Lower lobe of right lung (tissue), 2 donors: ENCODE measurements around the gene UBE2H. TPM values are rescaled to one million over a fixed set of nuclear protein-coding genes. Genes with fewer than 3 reads are reported as not detected.

Source experiments
- ATAC-seq, 2 donors: fragments of 200-7000 bp; cut with Tn5 transposase; one replicate each; pipeline ENCODE4 v1.9.1; 2020 to 2022; ENCODE audit warnings: mild to moderate bottlenecking in 2 of 2, moderate library complexity in 2 of 2
- DNase-seq: peaks from one replicate; pipeline ENCODE4 v3.0.0-alpha.2; 2020
- H3K27ac ChIP-seq: fragments of 200-600 bp; one replicate; pipeline ENCODE4 v1.8.0; 2022
- H3K27me3 ChIP-seq: fragments of 200-600 bp; one replicate; pipeline ENCODE4 v1.8.0; 2022; ENCODE audit warnings: low read depth
- H3K36me3 ChIP-seq: fragments of 200-600 bp; one replicate; pipeline ENCODE4 v1.8.0; 2022; ENCODE audit warnings: mild to moderate bottlenecking
- H3K4me1 ChIP-seq: fragments of 200-600 bp; one replicate; pipeline ENCODE4 v1.8.0; 2022
- H3K4me3 ChIP-seq: fragments of 200-600 bp; one replicate; pipeline ENCODE4 v1.8.0; 2022; ENCODE audit warnings: mild to moderate bottlenecking
- H3K9me3 ChIP-seq: fragments of 200-600 bp; one replicate; pipeline ENCODE4 v1.8.0; 2022
- intact Hi-C: fragments of 100-400 bp; cut with DNase I; formaldehyde crosslinking; loops from one replicate; pipeline ENCODE4 v1.11.0; 2022
- total RNA-seq: library from RNA; stranded (reverse); fragmentation: NEBNext Ultra II Directional; extraction: Animal tissue kit (Norgen Biotek cat#: 25700); gene quantifications from one replicate; pipeline ENCODE4 v1.2.1, GENCODE V29; 2021
- TF ChIP-seq, protein P1 (sequence below): fragments of 200-600 bp; IDR thresholded peaks from one replicate; pipeline ENCODE4 v1.8.0; 2022; ENCODE audit warnings: antibody characterized with exemption, mild to moderate bottlenecking
- donor health status: DM: no; HTN: yes; CAD: no; lungs with severe emphysema.

Gene UBE2H
- total RNA-seq, 1 donor from 2014 or later, result 76.7 TPM

DNA sequence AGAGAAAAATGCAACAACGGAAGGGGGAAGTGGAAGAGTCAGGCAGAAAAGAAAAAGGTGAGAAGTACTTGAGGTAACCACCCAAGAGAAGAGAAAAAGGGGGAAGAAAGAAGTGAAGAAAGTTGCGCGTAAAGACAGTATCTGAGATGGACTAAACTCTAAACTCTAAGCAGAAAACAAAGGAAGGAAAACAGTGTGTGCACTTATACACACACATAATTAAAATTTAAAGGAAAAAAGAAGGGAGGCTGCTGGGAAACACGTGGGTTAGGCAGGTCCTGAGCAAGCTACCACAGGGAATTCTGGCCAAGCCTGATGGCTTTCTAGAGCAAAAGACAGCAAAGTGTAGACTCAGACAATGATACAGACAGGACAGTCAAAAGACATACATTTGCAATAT is 78.0 kb downstream of the UBE2H start:
- H3K27ac ChIP-seq, result no peak overlapping the region
- TF ChIP-seq, protein P1, sequence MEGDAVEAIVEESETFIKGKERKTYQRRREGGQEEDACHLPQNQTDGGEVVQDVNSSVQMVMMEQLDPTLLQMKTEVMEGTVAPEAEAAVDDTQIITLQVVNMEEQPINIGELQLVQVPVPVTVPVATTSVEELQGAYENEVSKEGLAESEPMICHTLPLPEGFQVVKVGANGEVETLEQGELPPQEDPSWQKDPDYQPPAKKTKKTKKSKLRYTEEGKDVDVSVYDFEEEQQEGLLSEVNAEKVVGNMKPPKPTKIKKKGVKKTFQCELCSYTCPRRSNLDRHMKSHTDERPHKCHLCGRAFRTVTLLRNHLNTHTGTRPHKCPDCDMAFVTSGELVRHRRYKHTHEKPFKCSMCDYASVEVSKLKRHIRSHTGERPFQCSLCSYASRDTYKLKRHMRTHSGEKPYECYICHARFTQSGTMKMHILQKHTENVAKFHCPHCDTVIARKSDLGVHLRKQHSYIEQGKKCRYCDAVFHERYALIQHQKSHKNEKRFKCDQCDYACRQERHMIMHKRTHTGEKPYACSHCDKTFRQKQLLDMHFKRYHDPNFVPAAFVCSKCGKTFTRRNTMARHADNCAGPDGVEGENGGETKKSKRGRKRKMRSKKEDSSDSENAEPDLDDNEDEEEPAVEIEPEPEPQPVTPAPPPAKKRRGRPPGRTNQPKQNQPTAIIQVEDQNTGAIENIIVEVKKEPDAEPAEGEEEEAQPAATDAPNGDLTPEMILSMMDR, result no peak
- ATAC-seq, result no peak
- peaks cover 18% of the 10 kb centered on the region for H3K36me3 ChIP-seq
- DNase-seq, result no peak
- H3K4me3 ChIP-seq, result no peak overlapping the region
- peaks cover 23% of the 10 kb centered on the region for H3K4me1 ChIP-seq
- intact Hi-C loops, result no loop called here
- H3K27me3 ChIP-seq, result no peaks in the 10 kb centered on the region
- H3K9me3 ChIP-seq, result no peaks in the 10 kb centered on the region

DNA sequence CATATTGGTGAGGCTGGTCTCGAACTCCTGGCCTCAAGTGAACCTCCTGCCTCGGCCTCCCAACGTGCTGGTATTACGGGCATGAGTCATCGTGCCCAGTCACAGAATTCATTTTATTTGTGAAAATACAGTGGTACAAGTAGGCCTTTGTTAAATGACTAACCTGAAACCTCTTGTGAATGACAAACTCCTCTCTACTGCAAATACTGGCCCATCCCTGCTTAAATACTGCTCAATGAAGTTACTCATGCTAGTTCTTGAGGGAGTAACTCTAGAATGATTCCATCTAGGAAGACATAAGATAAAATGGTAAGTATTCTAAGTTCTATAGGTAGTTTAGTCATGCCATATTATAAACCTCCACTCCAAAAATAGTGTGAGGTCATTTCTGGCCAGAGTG is 80.7 kb downstream of the UBE2H start:
- TF ChIP-seq, protein P1, result no peak
- ATAC-seq (no peak), DNase-seq (no peak)
- H3K36me3 ChIP-seq, result peaks cover 6% of the 10 kb centered on the region
- no peak overlapping the region for H3K4me3 ChIP-seq
- no peaks in the 10 kb centered on the region for H3K27me3 ChIP-seq
- intact Hi-C loops, result no loop called here
- no peak overlapping the region for H3K27ac ChIP-seq
- H3K9me3 ChIP-seq, result no peaks in the 10 kb centered on the region
- H3K4me1 ChIP-seq, result peaks cover 10% of the 10 kb centered on the region

DNA sequence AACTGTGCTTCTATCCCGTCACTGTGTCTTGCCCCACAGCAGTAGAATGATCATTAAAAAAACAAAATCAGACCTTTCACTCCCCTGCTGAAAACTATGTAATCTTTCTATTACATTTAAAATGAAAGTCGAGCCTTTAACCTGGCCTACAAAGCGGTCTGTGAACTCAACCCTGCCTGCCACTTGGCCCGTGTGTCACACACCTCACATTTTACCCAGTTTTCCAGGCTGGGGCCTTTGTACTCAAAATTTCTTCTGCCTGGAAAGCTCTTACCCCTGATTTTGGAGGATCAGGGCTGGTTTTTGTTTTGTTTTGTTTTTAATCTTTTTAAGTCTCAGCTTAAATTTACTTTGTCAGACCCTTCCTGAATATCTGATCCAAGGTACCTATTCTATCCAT is 82.1 kb downstream of the UBE2H start:
- Histone ChIP-seq H3K9me3 (no peaks in the 10 kb centered on the region), H3K36me3 (peaks cover 6% of the 10 kb centered on the region), H3K27ac (no peak overlapping the region), H3K4me3 (no peak overlapping the region), H3K27me3 (no peaks in the 10 kb centered on the region), H3K4me1 (peaks cover 10% of the 10 kb centered on the region)
- intact Hi-C loops, result no loop called here
- DNase-seq (no peak), ATAC-seq (no peak)
- TF ChIP-seq, protein P1, result no peak

DNA sequence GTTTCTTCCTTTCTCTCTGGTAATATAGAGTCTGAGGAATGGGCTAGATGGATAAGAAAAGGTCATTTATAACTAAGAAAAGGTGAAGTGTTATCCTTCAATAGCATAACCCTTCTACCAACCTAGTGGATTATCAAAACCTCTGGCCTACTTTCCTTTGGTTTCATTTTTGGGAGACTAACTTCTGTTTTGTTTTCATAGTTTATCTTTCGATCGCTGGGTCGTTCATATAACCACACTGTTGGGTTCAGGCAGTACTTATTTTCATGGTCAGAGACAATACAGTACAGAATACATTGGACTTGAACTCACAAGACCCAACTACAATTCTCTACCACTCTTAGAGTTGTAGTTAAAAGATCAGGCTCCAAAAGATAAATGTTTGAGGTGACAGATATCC is 86.5 kb downstream of the UBE2H start:
- no peak for ATAC-seq
- DNase-seq, result no peak
- TF ChIP-seq, protein P1, result no peak
- Histone ChIP-seq H3K27me3 (no peaks in the 10 kb centered on the region), H3K27ac (no peak overlapping the region), H3K36me3 (no peaks in the 10 kb centered on the region), H3K9me3 (no peaks in the 10 kb centered on the region), H3K4me1 (peaks cover 53% of the 10 kb centered on the region), H3K4me3 (no peak overlapping the region)
- intact Hi-C loops, result no loop called here

DNA sequence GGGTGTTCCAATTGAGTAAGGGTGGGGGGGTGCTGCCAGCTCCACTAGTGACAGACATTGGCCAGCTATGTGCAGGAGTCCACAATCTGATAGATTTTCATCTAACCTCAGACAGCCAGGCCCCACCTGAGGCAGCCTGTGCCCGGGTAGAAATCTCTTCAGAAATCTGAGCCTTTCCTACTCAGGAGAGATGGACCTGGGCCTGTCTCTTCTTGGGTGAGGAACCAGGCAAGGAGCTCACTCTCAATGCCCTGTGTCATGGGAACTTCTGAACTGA is 86.9 kb downstream of the UBE2H start:
- Histone ChIP-seq H3K4me3 (no peak overlapping the region), H3K4me1 (peaks cover 56% of the 10 kb centered on the region), H3K9me3 (no peaks in the 10 kb centered on the region), H3K27ac (no peak overlapping the region), H3K36me3 (no peaks in the 10 kb centered on the region), H3K27me3 (no peaks in the 10 kb centered on the region)
- peak in 1 of 2 donors; percentile 23 for ATAC-seq
- DNase-seq, result no peak
- intact Hi-C loops, result no loop called here
- TF ChIP-seq, protein P1, result no peak
